Measurements from ENCODE around the gene FGF14.

DNA sequence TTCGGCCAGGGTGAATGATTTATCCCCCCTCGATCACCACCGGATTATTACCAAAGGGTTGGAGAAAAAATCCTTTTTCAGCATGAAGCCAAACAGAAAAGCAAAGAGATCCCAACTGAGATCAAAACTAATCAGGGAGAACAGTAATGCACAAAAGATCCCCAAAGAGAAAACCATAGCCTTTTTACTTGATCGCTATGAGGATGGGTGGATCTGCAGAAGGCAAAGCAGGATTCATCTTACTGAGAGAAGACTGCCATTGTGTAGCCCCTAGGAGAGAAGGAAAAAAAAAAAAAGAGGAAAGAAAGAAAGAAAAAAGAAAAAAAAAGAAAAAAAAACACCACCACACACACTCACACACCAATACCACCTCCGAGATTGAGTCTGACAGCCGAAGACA, at the start of gene FGF14:
- TF ChIP-seq EZH2phosphoT487 (IDR thresholded peaks at IDR 0.05) (no peak), EZH2 (IDR thresholded peaks at IDR 0.05) (no peak)
- TF ChIP-seq, protein P1, sequence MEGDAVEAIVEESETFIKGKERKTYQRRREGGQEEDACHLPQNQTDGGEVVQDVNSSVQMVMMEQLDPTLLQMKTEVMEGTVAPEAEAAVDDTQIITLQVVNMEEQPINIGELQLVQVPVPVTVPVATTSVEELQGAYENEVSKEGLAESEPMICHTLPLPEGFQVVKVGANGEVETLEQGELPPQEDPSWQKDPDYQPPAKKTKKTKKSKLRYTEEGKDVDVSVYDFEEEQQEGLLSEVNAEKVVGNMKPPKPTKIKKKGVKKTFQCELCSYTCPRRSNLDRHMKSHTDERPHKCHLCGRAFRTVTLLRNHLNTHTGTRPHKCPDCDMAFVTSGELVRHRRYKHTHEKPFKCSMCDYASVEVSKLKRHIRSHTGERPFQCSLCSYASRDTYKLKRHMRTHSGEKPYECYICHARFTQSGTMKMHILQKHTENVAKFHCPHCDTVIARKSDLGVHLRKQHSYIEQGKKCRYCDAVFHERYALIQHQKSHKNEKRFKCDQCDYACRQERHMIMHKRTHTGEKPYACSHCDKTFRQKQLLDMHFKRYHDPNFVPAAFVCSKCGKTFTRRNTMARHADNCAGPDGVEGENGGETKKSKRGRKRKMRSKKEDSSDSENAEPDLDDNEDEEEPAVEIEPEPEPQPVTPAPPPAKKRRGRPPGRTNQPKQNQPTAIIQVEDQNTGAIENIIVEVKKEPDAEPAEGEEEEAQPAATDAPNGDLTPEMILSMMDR (IDR thresholded peaks at IDR 0.05): no peak

Data from neural progenitor cell (in vitro differentiated cells).